Spleen (tissue), 3 donors: ENCODE measurements around the gene GNAO1.

Experiments used
- POLR2A ChIP-seq, 3 donors: fragments of 450-650 bp; IDR thresholded peaks; one replicate each; pipeline ENCODE4 v1.5.1; 2017; ENCODE audit warnings: antibody characterized with exemption in 3 of 3, mild to moderate bottlenecking in 1 of 3
- POLR2AphosphoS5 ChIP-seq, 3 donors: sonication (generic); formaldehyde crosslinking; IDR thresholded peaks; one replicate each; pipeline ENCODE4 v1.5.1; 2017; ENCODE audit warnings: antibody characterized with exemption in 3 of 3

GRCh38 chr16:56330476-56330875 is 139.2 kb downstream of the GNAO1 start:
- TF ChIP-seq POLR2A (IDR thresholded peaks at IDR 0.05) = no peak
- no peak for TF ChIP-seq POLR2AphosphoS5 (IDR thresholded peaks at IDR 0.05)
